GM19463 (cell line): ENCODE results near the gene MRPL16.
"Not testable (repeated sequence)": the region's sequence is repeated elsewhere in the genome, so short reads cannot be mapped to it uniquely, and the experiment has no call there.

Source experiments
- ATAC-seq: cut with Tn5 transposase; IDR thresholded peaks from one replicate; pipeline ENCODE4 v1.9.1; 2021; ENCODE audit warnings: mild to moderate bottlenecking, moderate library complexity; ENCODE audit not compliant: unreplicated experiment

Gene MRPL16

DNA sequence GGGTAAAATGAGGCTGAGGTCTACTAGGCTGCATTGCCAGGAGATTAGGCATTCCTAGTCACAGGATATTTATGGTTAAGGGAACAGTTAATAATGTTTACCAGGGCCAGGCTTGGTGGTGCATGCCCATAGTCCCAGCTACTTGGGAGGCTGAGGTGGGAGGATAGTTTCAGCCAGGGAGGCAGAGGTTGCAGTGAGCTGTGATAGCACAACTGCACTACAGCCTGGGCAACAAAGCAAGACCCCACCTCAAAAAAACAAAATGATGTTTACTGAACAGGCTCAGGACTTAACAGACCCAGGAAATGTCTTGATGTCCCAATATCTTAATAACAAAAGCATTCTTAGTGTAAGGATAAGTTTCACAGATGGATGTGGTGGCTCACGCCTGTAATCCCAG is 2.8 kb upstream of the MRPL16 start:
- no peak for ATAC-seq

DNA sequence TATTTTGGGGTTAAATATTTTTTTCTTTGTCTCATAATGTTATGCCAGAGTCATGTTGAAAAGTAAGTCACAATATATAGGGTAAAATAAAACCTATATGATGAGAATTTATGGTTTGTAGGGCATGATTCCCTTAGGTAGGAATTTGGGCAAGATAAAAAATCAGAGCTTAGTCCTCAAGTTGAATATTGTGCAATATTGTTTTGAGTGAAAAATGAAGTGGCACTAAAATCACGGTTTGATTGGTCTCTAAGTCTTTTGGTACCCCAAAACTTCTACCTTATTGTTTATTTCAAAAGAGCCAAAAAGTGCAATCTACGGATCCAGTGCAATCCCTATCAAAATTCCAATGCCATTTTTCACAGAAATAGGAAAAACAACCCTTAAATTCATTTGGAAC is 1.6 kb upstream of the MRPL16 start:
- no peak for ATAC-seq

DNA sequence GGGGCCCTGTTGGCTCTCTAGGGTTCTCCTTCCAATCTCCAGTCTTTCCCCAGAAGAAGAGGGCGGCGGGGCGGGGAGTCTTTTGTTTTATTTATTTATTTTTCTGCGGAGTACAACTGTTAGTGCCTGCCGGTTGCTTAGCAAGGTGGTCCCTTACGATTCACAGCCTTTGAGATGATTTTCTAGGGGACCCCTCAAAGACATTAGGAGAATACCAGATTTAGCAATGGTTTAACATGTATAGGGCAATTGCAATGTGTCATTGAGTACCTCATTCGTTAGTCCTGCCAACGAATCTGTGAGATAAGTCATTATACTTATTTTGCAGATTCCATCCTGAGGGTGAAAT is 307 bp upstream of the MRPL16 start:
- ATAC-seq, result no peak

DNA sequence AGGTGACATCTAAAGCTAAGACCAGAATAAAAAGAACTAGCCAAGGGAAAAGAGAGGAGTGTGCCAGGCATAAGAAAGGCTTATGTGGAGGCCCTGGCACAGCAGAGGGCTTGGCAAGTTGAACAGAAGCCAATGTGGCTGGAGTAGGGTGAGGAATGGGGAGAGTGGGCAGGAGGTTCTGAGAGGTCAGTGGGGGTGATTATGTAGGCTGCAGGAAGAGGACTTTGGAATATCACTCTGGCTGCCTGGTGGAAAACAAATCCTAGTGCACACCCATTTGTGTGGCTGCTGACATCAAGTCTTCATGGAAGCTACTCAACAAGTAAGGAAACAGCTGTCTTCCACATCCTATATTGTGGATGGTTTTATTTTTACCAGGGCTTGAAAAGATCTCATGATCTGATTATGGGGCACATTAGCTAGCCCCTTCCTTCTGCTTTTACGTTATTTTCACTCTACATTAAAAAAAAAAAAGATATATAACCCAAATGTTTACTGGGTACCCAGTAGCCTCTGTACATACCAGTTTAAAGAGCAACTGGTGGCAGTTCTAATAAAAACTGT is 3.4 kb downstream of the MRPL16 start:
- no peak for ATAC-seq

DNA sequence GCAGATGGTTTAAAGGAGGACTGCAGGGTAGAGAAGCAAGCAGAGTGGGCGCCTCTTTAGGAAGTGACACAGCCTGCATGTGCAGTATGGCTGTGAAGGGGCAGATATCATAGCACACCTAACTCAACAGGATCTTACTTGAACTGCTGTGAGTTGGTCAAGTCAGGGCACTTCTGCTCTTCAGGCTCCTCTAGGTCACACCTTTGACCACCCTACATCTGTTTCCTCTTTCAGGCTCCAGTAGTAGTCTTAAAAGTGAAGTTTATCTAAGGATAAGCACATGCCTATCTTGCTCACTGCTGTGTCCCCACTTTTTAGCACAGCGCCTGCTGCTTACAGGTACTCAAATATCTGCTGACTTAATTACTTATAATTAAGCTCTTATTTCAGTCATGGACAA is 6.5 kb downstream of the MRPL16 start:
- ATAC-seq, result no peak

DNA sequence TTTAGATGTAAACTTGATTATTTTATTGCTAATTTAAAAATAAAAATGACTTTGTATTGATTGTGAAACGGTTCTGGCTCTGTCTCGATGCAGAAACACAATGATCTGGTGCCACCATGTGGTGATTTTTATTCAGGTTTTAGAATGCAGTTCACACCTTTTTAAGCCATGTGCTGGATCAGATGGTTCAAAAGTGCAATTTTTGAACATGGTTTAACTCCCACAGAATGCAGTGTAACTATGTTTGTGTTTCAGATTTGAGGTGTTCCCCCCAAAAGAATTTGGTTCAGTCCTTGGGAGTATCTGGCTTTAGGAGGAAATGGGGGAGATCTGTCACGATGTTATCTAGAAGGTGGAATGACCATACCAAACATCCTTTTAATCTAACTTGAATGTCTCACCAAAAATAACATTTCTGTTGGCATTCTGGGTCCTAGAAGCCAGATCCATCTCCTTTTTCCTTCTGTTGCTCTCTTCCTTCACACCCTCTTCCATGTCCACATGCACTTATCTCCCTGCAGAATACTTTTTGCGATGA is 7.9 kb downstream of the MRPL16 start:
- ATAC-seq, result no peak

DNA sequence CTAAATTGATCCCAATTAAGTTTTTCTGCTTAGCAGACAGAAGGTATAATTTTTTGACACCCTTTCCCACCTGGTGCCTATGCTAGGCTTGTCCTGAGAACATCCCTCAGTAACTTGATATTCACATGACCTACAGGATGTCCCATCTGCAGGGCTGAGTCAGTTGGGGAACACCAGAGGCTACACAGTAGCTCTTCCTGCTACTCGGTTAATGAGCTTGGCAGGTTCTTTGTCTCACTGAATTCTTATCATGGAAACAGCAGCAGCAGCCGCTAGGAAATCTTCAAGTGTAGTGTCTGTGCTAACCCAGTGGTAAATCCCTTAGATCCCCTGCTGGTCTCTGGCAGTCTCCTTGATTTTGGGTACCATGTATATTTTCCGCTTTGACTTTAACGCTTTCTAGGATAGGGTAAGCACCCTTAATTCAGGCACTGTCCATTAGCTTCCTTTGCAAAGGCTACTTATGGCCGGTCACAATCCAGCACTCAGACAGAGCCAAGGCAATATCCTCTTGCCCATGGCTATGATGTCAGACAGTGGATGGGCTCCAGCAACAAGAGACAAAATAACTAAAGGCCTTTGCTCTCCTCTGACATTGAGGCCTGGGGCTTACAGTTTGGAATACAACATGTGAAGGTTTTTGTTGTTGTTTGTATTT is 8.5 kb downstream of the MRPL16 start:
- ATAC-seq, result no peak

DNA sequence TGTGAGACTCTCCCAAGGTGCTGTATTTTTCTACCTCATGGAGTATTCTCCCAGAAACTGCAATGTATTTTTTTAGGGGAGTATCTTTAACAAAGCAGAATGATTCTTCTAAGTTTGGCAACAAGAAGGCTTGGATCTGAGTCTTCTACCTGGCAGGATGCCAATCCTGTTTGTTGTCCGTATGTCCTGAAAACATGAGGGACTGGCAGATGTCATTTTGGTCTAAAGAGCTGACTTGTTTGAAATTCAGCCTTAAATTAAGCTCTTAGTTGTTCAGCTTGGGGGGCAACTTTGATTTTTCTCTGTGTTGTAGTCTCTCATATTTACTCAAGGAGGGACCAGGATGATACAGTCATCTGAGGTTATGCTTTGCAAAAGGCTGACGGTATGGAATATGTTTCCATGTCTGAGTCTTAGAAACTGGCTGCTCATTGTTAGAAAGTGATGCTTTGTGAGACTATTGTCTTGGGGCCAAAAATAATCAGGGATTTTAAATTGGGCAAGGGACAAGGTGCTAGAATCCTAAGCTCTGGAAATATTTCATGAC is 9.3 kb downstream of the MRPL16 start:
- no peak for ATAC-seq

DNA sequence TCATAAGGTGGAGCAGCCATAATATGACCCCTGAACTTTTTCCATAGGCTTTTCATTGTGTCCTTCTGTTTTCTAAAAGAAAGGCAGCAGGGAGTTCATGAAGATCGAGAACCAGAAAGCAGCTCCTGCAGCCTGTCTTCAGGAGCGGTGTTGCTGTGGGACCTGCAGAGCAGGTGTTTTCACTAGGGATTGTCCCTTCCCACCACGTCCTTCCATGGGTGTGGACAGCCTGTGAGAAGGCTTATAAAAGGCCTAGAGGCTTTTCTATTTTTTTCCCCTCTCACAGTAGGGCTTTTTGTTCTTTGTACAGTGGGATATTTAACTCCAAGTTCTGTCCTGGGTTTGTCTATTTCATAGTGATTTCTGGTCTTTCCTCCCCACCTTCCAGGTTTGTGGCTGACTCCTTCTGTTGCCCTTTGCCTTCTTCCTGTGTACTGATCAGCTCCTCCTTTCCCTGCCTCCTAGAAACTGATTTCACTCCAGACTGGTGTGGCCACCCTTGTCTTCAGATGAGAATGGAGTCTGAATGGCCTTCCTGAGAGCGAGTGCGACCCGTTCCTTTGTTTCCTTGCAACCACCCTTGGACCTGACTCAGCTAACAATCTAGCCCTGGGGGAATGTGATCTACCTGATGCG is 10.1 kb downstream of the MRPL16 start:
- ATAC-seq, result no peak

DNA sequence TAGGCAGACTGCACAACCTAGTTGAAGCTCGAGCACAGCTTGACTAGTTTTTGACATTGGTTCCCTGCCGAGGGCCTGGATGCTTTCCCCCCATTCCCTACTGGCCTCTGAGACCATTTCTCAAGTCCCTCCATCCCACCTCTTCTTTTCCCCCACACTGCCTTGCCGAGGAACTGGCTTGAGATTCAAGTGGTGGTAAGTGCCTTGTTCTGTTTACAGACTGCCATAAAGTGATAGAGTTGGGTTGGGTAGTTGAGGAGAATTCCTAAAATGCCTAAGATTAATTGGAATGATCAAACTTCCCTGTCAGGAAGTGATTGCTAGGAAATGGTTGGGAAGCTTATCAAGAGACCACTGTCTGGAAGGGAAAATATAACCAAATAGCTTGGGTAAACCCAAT is 16.2 kb downstream of the MRPL16 start:
- ATAC-seq, result no peak

DNA sequence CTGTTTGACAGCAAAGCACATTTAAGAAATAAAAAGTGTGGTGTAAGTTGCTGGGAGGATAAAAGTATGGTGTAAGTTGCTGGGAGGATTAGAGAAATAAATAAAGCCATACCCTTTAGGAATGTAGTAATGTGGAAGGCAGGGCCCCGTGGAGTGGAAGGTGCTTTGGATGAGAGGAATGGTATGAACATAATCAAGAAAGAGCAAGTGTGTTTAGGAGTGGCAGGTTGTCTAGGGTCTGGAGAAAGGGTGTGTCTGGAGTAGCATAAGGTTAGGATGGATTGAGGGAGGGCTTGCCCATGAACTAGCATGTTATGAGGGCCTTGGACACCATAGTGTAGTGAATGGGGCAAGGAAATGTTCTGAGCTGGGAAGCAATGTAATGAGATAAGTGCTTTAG is 18.1 kb downstream of the MRPL16 start:
- ATAC-seq, result no peak

DNA sequence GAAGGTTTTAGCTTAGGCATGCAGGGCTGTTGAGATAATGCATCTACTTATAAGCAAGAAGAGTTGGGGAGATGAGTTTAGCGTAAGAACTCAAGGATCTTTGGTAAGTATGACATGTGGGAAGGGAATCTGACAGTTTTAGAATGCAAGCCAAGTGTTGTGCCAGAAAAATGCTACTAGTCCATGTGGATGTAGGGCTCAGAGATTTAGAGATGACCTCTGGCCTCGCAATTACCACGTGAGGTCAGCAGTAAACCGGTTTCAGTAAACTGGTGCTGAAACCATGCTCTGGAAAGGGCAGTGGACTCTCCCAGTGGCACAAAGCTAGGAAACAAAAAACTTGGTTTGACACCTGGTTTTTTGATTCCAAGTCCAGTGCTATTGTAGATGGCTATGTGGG is 18.9 kb downstream of the MRPL16 start:
- ATAC-seq, result no peak

DNA sequence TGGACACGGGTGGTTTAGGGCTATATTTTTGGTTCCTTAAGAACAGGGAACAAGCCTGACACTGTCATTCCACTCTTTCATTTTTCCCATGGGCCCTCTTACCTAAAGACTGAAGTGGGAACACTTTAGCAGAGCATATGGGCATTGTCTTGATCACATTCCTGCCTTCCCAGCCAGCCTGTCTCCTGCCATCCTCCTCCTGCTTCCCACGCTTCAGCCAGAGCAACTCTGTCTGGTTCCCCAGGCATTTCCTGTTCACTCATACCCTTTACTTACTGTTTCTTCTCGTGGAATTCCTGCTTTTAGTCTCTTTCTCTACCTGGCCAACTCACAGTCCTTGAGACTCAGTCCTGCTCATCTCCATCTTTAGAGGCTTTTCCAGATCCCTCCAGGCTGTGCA is 22.8 kb downstream of the MRPL16 start:
- ATAC-seq, result no peak

DNA sequence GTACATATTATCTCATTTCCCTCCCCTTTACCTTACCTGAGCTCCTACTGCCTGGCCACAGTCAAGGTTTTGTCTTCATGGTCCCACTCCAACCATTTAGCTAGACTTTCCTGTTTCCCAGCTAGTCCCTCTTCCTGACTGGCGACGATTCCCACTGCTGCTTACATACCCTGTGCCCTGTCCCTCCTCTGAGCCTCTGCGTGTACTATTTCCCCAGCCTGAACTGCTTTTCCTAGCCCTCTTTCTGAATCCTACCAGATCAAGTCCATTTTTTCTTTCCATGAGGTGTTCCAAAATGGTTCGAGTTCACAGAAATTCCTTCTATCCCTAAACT is 23.4 kb downstream of the MRPL16 start:
- ATAC-seq, result no peak

DNA sequence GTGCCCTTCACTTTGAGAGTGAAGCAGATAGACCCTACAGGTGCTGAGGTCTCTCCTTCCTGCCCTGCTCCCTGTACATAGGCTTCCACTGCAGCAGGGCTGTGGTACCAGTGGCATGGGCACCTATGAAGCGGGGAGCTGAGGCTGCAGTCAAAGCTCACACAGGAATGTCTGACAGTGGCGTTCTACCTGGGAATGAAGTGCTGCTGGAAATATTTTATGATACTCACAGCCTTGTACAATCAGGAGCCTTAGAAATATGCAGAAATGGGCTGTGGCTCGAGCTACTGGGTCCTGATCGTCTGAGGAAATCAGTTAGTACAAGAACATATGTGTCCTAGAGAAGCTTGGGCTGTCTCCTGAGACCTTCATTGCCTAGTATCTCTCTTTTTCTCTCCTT is 24.8 kb downstream of the MRPL16 start:
- no peak for ATAC-seq

DNA sequence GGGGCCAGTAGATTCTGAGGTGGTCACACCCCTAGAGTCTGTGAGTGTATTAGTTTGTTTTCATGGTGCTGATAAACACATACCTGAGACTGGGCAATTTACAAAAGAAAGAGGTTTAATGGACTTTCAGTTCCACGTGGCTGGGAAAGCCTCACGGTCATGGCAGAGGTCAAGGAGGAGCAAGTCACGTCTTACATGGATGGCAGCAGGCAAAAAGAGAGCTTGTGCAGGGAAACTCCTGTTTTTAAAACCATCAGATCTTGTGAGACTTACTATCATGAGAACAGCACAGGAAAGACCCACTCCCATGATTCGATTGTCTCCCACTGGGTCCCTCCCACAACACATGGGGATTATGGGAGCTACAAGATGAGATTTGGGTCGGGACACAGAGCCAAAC is 26.1 kb downstream of the MRPL16 start:
- ATAC-seq, result not testable (repeated sequence)

DNA sequence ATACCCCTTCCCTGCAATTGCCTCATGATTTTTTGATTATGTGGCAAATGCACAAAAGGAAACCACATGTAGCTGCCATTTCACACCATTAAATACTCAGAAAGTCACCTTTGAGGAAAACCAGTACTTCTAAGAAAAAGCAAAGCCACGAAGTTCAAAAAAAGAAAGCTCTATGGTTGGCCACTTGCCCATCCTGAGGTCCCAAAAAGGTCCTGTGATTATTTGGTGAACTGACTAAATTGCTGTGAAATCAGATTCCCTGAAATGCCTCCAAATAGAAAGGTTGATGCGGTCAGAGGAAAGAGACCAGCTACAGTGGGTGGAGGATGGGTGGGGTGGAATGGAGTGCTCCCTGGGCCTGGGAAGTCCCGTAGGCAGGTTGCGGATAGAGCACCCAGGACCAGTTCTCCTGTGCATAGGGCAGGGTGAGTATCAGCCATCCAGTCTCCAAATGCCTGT is 26.9 kb downstream of the MRPL16 start:
- ATAC-seq, result no peak

DNA sequence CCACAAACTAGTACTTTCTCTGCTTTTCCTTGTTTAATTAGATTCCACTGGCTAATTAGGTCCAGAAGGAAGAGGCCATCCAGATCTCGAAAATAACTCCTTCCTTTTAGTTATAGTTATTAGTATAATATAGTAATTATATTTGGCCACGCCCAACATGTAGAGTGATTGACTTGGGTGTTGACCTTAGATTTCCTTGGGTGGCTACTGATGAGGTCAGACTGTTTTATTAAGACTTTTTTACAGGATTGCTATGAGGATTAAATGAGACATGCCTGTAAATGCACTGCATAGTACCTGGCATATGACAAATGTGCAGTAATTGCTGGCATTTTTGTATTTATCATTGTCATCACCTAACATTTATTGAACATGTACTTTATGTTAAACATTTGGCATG is 28.5 kb downstream of the MRPL16 start:
- ATAC-seq, result no peak

DNA sequence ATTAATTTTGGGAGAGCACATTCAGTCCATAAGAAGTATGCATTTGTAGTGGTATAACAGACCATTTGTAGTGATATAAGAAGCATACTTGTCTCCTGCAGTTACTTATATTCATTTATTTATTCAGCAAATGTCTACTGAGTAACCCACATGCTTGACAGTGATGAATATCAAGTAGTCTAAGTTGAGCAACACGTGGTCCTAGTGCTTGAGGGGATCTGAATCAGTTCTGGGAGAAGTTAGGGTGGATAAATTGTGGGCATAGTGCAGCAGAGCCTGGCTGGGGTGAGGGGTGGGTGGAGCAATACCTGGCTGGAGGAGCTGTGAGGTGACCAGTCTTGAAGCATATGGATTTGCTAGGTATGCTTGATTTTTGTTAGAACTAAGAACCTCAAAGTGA is 31.1 kb downstream of the MRPL16 start:
- ATAC-seq, result no peak

DNA sequence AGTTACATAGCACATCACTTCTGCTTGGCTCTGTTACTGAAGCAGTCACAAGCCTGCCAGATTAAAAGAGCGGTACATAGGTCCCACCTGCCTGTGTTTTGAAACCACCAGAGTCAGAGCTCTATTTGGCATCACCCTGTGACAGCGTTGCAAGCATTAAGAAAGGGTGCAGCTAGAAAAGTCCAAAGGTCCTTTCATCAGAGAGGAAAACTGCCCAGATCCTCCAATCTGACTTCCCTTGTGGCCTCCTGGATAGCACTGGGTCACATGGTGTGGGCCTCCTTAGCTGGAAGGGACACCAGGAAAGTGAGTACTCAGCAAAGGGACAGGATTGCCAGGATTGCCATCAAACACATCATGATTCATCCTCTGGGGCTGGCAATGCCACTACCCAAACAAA is 32.5 kb downstream of the MRPL16 start:
- no peak for ATAC-seq

DNA sequence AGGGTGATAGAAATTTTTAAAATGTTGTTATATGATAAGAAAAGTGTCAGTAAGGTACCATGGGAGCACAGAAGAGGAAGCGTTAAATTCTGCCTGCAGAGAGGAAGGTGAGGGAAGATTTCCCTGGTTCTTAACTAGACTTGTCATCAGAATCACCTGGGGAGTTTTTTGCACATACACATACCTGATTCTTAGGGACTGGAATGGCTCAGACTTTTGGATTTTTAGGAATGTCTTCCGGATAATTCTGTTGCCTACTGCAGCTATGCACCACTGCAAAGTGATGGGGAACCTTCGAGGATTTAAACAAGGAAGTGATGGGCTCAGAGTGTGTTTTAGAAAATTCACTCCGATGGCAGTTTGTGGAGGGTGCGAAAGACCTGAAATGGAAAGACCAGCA is 33.5 kb downstream of the MRPL16 start:
- ATAC-seq, result no peak
